Esophagus squamous epithelium (tissue), 4 donors: ENCODE data around the gene TMEM131L.

Source experiments
- CTCF ChIP-seq, 6 experiments: fragments of 450-650 bp in 4 of 6; fragments of 200-600 bp in 2 of 6; sonication (generic) in 2 of 6; IDR thresholded peaks; one replicate each; pipeline ENCODE4 v1.5.1; 2016 to 2019; ENCODE audit warnings: antibody characterized with exemption in 6 of 6, mild to moderate bottlenecking in 4 of 6, moderate library complexity in 4 of 6
- POLR2A ChIP-seq, 4 donors: fragments of 450-650 bp; IDR thresholded peaks; one replicate each; pipeline ENCODE4 v1.6.1; 2017; ENCODE audit warnings: antibody characterized with exemption in 4 of 4, mild to moderate bottlenecking in 4 of 4, moderate library complexity in 3 of 4

GRCh38 chr4:153655002-153655541, 188.9 kb downstream of the TMEM131L start:
- TF ChIP-seq CTCF (IDR thresholded peaks at IDR 0.05) = no peak
- no peak for TF ChIP-seq POLR2A (IDR thresholded peaks at IDR 0.05)
